ENCODE measurements around the gene GIT2.

GRCh38 chr12:109926016-109926415, 70.2 kb downstream of the GIT2 start:
- no peak for TF ChIP-seq EP300 (IDR thresholded peaks at IDR 0.05)
- TF ChIP-seq CTCF (IDR thresholded peaks at IDR 0.05), result no peak

Data from tibial nerve (tissue), 4 donors.